ENCODE results near the gene TRPM2.
A peak's percentile ranks its signal among the peaks of the same experiment; 100 is the strongest.
"Not testable (repeated sequence)": the region's sequence is repeated elsewhere in the genome, so short reads cannot be mapped to it uniquely, and the experiment has no call there.

TRPM2 gene

GRCh38 chr21:44402323-44403105 lies 49.1 kb downstream of the TRPM2 start:
- no peak for DNase-seq (ENCODE audit: low read depth)
- TF ChIP-seq, protein P1, sequence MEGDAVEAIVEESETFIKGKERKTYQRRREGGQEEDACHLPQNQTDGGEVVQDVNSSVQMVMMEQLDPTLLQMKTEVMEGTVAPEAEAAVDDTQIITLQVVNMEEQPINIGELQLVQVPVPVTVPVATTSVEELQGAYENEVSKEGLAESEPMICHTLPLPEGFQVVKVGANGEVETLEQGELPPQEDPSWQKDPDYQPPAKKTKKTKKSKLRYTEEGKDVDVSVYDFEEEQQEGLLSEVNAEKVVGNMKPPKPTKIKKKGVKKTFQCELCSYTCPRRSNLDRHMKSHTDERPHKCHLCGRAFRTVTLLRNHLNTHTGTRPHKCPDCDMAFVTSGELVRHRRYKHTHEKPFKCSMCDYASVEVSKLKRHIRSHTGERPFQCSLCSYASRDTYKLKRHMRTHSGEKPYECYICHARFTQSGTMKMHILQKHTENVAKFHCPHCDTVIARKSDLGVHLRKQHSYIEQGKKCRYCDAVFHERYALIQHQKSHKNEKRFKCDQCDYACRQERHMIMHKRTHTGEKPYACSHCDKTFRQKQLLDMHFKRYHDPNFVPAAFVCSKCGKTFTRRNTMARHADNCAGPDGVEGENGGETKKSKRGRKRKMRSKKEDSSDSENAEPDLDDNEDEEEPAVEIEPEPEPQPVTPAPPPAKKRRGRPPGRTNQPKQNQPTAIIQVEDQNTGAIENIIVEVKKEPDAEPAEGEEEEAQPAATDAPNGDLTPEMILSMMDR (IDR thresholded peaks at IDR 0.05; ENCODE audit: control insufficient read depth, insufficient read depth, low read depth, low read length, missing control alignments), result no peak
- H3K4me3 ChIP-seq (ENCODE audit: control insufficient read depth, low read depth, low read length), result no peak overlapping the region

DNA sequence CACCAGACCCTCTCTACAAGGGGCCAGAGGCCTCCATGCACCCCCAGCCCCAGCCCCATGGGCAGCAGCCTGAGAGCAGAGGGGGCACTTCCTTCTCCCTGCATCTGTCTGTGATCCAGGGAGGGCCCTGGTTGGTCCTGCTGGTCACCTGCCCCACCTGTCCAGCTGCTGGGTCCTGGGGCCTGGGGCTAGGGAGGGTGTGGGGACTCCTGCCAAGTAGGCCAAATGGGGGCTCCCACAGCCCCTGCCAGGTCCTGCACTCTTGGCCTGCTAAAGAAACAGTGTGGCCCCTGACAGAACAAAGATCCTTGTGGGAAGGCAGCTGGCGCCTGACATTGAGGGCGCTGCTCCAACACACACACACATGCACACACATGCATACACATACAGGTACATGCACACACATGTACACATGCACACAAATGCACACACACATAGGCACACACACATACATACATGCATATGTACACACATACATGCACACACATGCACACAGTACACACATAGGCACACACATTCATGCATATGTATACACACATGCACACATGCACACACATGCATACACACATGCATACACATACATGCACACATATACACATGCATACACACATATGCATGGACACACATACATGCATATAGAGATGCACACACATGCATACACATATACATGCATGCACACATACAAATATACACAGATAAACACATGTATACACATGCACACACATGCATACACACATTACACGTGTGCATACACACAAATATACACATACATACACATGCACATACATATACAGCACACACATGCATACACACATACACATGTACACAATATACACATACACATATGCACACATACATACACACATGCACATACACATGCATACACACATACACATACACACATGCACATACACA lies 49.9 kb downstream of the TRPM2 start:
- DNase-seq (ENCODE audit: low read depth), result no peak
- H3K4me3 ChIP-seq (ENCODE audit: control insufficient read depth, low read depth, low read length), result no peak overlapping the region

DNA sequence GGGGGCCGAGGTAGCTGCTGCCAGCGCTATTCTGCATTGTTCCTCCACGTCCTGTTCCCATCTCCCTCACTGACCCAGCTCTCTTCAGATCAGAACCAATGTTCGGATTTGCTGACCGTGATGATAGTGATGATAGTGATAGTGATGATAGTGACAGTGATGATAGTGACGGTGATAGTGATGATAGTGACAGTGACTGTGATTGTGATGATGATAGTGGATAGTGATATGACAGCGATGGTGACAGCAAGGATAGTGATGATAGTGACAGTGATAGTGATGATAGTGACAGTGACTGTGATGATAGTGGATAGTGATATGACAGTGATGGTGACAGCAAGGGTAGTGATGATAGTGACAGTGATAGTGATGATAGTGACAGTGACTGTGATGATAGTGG lies 51.1 kb downstream of the TRPM2 start:
- not testable (repeated sequence) for H3K4me3 ChIP-seq (ENCODE audit: control insufficient read depth, low read depth, low read length); DNase-seq (ENCODE audit: low read depth)

More for the DNA sequence above, 49.9 kb downstream of the TRPM2 start:
- TF ChIP-seq, protein P1 (IDR thresholded peaks at IDR 0.05; ENCODE audit: control insufficient read depth, insufficient read depth, low read depth, low read length, missing control alignments), result no peak

DNA sequence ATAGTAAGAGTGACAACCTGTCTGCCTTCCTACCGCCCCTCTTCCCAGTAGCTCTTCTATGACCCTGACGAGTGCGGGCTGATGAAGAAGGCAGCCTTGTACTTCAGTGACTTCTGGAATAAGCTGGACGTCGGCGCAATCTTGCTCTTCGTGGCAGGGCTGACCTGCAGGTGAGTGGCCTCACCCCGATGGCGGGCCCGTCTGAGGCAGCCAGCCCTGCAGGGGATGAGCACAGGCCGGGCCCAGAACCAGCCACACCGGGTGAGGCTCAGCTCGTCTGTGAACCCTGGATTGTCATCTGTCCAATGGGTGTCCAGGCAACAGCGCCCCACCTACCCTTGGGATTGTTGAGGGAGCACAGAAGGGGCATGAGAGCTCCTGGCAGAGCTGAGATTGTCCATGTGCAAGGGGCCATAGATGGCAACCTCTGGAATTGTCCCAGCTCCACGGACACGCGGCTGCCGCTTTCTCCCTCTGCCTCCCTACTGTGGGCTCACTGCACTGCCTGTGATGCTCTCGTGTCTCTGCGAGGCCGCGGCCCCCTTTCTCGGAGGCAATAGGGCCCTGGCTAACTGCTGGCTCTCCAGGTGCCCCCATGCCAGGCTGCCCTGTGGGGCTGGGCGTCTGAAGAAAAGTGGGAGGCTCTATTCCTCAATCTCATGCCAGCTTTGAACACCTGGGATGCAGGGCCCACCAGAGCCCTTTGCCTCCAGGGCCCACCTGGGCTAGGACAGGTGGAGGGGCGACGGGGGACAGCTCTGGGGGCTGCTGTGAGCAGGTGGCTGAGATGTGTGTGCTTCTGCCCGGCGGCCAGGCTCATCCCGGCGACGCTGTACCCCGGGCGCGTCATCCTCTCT lies 51.9 kb downstream of the TRPM2 start:
- TF ChIP-seq, protein P1 (IDR thresholded peaks at IDR 0.05; ENCODE audit: control insufficient read depth, insufficient read depth, low read depth, low read length, missing control alignments), result no peak
- no peak for DNase-seq (ENCODE audit: low read depth)
- no peak overlapping the region for H3K4me3 ChIP-seq (ENCODE audit: control insufficient read depth, low read depth, low read length)

DNA sequence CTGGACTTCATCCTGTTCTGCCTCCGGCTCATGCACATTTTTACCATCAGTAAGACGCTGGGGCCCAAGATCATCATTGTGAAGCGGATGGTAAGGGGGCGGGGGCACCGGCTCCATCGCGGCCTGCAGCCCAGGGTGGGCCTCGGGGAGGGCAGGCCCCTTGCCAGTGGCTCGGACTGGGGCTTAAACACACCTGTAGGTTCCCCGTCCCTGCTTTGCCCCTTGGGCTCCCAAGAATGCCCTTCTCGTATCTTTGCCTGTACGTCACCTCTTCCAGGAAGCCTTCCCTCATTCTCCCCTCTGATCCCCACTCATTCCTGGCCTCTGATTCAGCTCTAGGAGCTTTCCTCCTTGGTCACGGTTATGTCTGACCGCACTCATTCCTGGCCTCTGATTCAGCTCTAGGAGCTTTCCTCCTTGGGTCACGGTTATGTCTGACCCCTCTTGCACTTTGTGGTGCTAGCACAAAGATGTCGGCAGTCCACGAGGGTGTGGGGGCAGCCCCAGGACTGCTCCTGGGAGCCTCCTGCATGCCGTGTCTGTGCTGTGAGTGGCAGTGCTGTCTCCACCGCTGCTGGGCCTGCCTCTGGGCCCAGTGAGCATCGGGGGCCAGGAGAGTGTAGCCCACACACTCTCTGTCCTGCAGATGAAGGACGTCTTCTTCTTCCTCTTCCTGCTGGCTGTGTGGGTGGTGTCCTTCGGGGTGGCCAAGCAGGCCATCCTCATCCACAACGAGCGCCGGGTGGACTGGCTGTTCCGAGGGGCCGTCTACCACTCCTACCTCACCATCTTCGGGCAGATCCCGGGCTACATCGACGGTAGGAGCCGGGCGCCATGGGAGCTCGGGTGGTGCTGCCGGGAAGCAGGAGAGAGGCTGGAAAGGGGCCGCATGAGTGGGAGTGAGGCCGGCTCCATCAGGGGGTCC lies 52.8 kb downstream of the TRPM2 start:
- peak; percentile 10 for DNase-seq (ENCODE audit: low read depth)
- TF ChIP-seq, protein P1 (IDR thresholded peaks at IDR 0.05; ENCODE audit: control insufficient read depth, insufficient read depth, low read depth, low read length, missing control alignments), result no peak
- H3K4me3 ChIP-seq (ENCODE audit: control insufficient read depth, low read depth, low read length), result no peak overlapping the region

DNA sequence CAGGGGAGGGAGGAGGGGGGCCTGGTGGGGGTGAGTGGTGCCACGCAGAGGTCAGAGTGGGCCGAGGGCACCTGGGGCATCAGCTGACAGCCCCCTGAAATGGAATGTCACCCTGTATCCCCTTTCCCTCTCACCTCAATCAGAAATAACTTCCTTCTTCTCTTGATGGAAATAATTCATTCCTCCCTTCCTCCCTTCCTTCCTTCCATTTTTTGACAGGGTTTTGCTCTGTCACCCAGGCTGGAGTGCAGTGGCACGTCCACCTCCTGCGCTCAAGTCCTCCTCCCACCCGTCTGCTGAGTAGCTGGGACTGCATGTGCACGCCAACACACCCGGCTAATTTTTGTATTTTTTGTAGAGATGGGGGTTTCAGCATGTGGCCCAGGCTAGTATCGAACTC lies 53.5 kb downstream of the TRPM2 start:
- DNase-seq (ENCODE audit: low read depth), result no peak
- TF ChIP-seq, protein P1 (IDR thresholded peaks at IDR 0.05; ENCODE audit: control insufficient read depth, insufficient read depth, low read depth, low read length, missing control alignments), result no peak
- no peak overlapping the region for H3K4me3 ChIP-seq (ENCODE audit: control insufficient read depth, low read depth, low read length)
